K562 (cell line): Measurements from ENCODE around the gene ARID5B. TPM values are rescaled to one million over a fixed set of nuclear protein-coding genes. Genes with fewer than 3 reads are reported as not detected.

Experiments used
- ATAC-seq: fragments of 200-7000 bp; cut with Tn5 transposase; 3 replicates; pipeline ENCODE4 v1.9.1; 2020; ENCODE audit warnings: moderate library complexity
- BruUV-seq: library from RNA; stranded (reverse); fragments of 400-500 nt; replicated peaks from 2 replicates; lab custom pipeline; 2021; lab: Mats Ljungman, UMichigan
- CTCF ChIA-PET: fragments of 300-600 bp; formaldehyde crosslinking; extraction: SDS; loops from one replicate; lab custom pipeline; 2021; ENCODE audit warnings: low intra/inter-chr PET ratio; lab: Yijun Ruan, JAX
- POLR2A ChIA-PET: fragments of 300-600, 350-650 bp; sonication (Branson Sonifier 250); formaldehyde crosslinking; extraction: SDS; loops from one replicate; lab custom pipeline; 2021; ENCODE audit warnings: antibody characterized with exemption, inconsistent platforms; lab: Yijun Ruan, JAX
- DNase-seq, 4 experiments: peaks; one replicate each; pipeline versions ENCODE4 v3.0.0 to v3.0.0-alpha.2; 2011 to 2018; ENCODE audit warnings: low spot score in 3 of 4, mixed read lengths in 3 of 4; ENCODE audit errors: extremely low read depth in 1 of 4
- FAIRE-seq: peaks from 2 replicates; lab custom pipeline; 2011; peaks lifted over from hg19 to GRCh38; lab: Jason Lieb, UNC
- H2AFZ ChIP-seq: 2 replicates; pipeline ENCODE4 v1.6.0; 2011; ENCODE audit warnings: low read depth, low read length, control low read depth, inconsistent platforms
- H3K27ac ChIP-seq: fragments of 200-600 bp; 3 replicates; pipeline ENCODE4 v1.8.0; 2011; ENCODE audit warnings: low read depth, mild to moderate bottlenecking, control low read depth, inconsistent platforms, low read length, moderate library complexity, mixed read lengths; ENCODE audit errors: extremely low read depth
- H3K27me3 ChIP-seq, 2 experiments: fragments of 300-600 bp in 1 of 2; 2 replicates in 1 of 2; 3 replicates in 1 of 2; pipeline versions ENCODE4 v1.6.0 to v1.8.0; 2011; ENCODE audit warnings: inconsistent platforms in 2 of 2, low read length in 2 of 2, mild to moderate bottlenecking in 1 of 2, mixed read lengths in 1 of 2, moderate library complexity in 1 of 2; ENCODE audit not compliant: control insufficient read depth in 2 of 2, insufficient read depth in 2 of 2
- H3K36me3 ChIP-seq: fragments of 300-600 bp; 3 replicates; pipeline ENCODE4 v1.8.0; 2011; ENCODE audit warnings: mild to moderate bottlenecking, low read length, inconsistent platforms; ENCODE audit not compliant: control insufficient read depth, insufficient read depth
- H3K4me1 ChIP-seq, 2 experiments: fragments of 200-600 bp in 1 of 2; replicated peaks in 1 of 2; 2 replicates in 1 of 2; 3 replicates in 1 of 2; pipeline versions ENCODE4 v1.5.1 to v1.8.0; 2011; ENCODE audit warnings: inconsistent platforms in 2 of 2, low read length in 2 of 2, mild to moderate bottlenecking in 1 of 2, mixed read lengths in 1 of 2, moderate library complexity in 1 of 2; ENCODE audit not compliant: control insufficient read depth in 2 of 2, insufficient read depth in 2 of 2
- H3K4me2 ChIP-seq: 2 replicates; pipeline ENCODE4 v1.6.1; 2011; ENCODE audit warnings: low read length, control low read depth, inconsistent platforms, mixed read lengths; ENCODE audit not compliant: insufficient read depth
- H3K4me3 ChIP-seq: fragments of 200-600 bp; sonication (generic), shearing (Covaris generic); 2 replicates; pipeline ENCODE4 v1.5.1; 2016; ENCODE audit warnings: control low read depth, inconsistent platforms
- H3K79me2 ChIP-seq: fragments of 200-600 bp; 3 replicates; pipeline ENCODE4 v1.8.0; 2011; ENCODE audit warnings: low read length, inconsistent platforms; ENCODE audit not compliant: control insufficient read depth, insufficient read depth
- H3K9ac ChIP-seq, 2 experiments: 2 replicates each; pipeline versions ENCODE4 v1.6.0 to v1.6.1; 2011; ENCODE audit warnings: low read depth in 2 of 2, low read length in 2 of 2, control low read depth in 1 of 2, inconsistent platforms in 1 of 2, mild to moderate bottlenecking in 1 of 2, mixed read lengths in 1 of 2; ENCODE audit not compliant: insufficient read depth in 1 of 2
- H3K9me1 ChIP-seq: one replicate; pipeline ENCODE4 v1.6.0; 2011; ENCODE audit warnings: inconsistent platforms, mild to moderate bottlenecking, low read length, moderate library complexity; ENCODE audit not compliant: control insufficient read depth, insufficient read depth
- H3K9me3 ChIP-seq: replicated peaks from 2 replicates; pipeline ENCODE4 v1.5.1; 2011; ENCODE audit warnings: low read depth, low read length, inconsistent platforms; ENCODE audit not compliant: control insufficient read depth, insufficient read depth
- H4K20me1 ChIP-seq: replicated peaks from 2 replicates; pipeline ENCODE4 v1.6.1; 2011; ENCODE audit warnings: low read length, inconsistent platforms, mixed read lengths; ENCODE audit not compliant: control insufficient read depth, insufficient read depth
- CEBPG ChIP-seq, 3 experiments: fragments of 200-800 bp in 1 of 3; sonication (Bioruptor generic) in 1 of 3; sonication (generic) in 1 of 3; formaldehyde crosslinking in 1 of 3; IDR thresholded peaks in 2 of 3; conservative IDR thresholded peaks in 1 of 3; 2 replicates each; pipeline versions ENCODE4 v1.6.1 to v1.8.0; 2016 to 2022; ENCODE audit warnings: missing compliant biosample characterization in 2 of 3, missing genetic modification characterization in 2 of 3, mild to moderate bottlenecking in 1 of 3, missing genetic modification reagents in 1 of 3
- E2F3 ChIP-seq: fragments of 250-450 bp; sonication (Bioruptor Pico); IDR thresholded peaks from 2 replicates; pipeline ENCODE4 v1.4.0; 2020; ENCODE audit warnings: mild to moderate bottlenecking
- EP400 ChIP-seq: fragments of 450-650 bp; IDR thresholded peaks from 2 replicates; pipeline ENCODE4 v1.6.1; 2017; ENCODE audit warnings: antibody characterized with exemption, mild to moderate bottlenecking, moderate library complexity
- GATAD2B ChIP-seq: fragments of 450-650 bp; IDR thresholded peaks from 2 replicates; pipeline ENCODE4 v1.6.1; 2017; ENCODE audit warnings: mild to moderate bottlenecking, borderline replicate concordance
- HOXB6 ChIP-seq: fragments of 250-450 bp; sonication (Bioruptor Pico); IDR thresholded peaks from 2 replicates; pipeline ENCODE4 v1.5.1; 2022; ENCODE audit warnings: mild to moderate bottlenecking, borderline replicate concordance
- MCM3 ChIP-seq: fragments of 450-650 bp; IDR thresholded peaks from 2 replicates; pipeline ENCODE4 v1.6.1; 2016
- MTA1 ChIP-seq: fragments of 450-650 bp; IDR thresholded peaks from 2 replicates; pipeline ENCODE4 v1.6.1; 2017; ENCODE audit warnings: borderline replicate concordance
- PRDM10 ChIP-seq: fragments of 450-650 bp; IDR thresholded peaks from 2 replicates; pipeline ENCODE4 v1.6.1; 2018; ENCODE audit not compliant: partially characterized antibody
- THRAP3 ChIP-seq: fragments of 450-650 bp; IDR thresholded peaks from 2 replicates; pipeline ENCODE4 v1.6.1; 2016; ENCODE audit warnings: mild to moderate bottlenecking, inconsistent platforms, borderline replicate concordance
- TSC22D4 ChIP-seq: fragments of 450-650 bp; IDR thresholded peaks from 2 replicates; pipeline ENCODE4 v1.6.1; 2016; ENCODE audit warnings: missing genetic modification characterization, missing biosample characterization, control low read depth
- ZNF253 ChIP-seq: fragments of 250-450 bp; sonication (Bioruptor Pico); conservative IDR thresholded peaks from 2 replicates; pipeline ENCODE4 v1.6.1; 2021; ENCODE audit warnings: mild to moderate bottlenecking
- WGBS: fragments of 100-300 bp; shearing (Covaris generic); methylation state at CpG from one replicate; pipeline ENCODE4 v1.1.6; 2016; ENCODE audit warnings: low coverage, mixed read lengths; ENCODE audit not compliant: insufficient coverage; ENCODE audit errors: missing lambda C conversion rate; 5-methylcytosine and 5-hydroxymethylcytosine counted together
- in situ Hi-C: fragments of 300-500 bp; cut with MboI; formaldehyde crosslinking; loops from 4 replicates; pipeline ENCODE4 v1.15.0; 2018; ENCODE audit warnings: inconsistent platforms, mixed read lengths
- intact Hi-C: fragments of 100-400 bp; cut with micrococcal nuclease; formaldehyde crosslinking; loops from 2 replicates; pipeline ENCODE4 v1.14.2; 2022
- polyA plus RNA-seq, 8 experiments: library from polyadenylated mRNA; depleted of rRNA in 4 of 8; stranded (reverse) in 5 of 8; unstranded in 3 of 8; fragments of >200 nt; fragmentation: Nextera tagmentation in 2 of 8; fragmentation: Illumina TruSeq in 1 of 8; extraction: Ambion mirVana in 2 of 8; extraction: Trizol in 1 of 8; gene quantifications; 2 replicates each; pipeline versions ENCODE4 v1.2.1 to v1.2.3, GENCODE V29; 2011 to 2014; ENCODE audit warnings: inconsistent platforms in 1 of 8, missing spikeins in 1 of 8
- total RNA-seq, 7 experiments: library from RNA; depleted of rRNA in 6 of 7; stranded (reverse); fragments of >200 nt in 6 of 7; fragmentation: Illumina TruSeq in 2 of 7; extraction: Trizol in 2 of 7; gene quantifications; 2 replicates each; pipeline versions ENCODE4 v1.2.1 to v1.2.3, GENCODE V29; 2011 to 2021; ENCODE audit warnings: low replicate concordance in 1 of 7

Gene ARID5B
- total and polyA plus RNA-seq, 9 of the 15 experiments (the other 6 are each of a cell fraction or from before 2014, with no cell fraction given), result 0.48 to 1.6 (median 0.80) TPM

GRCh38 chr10:62000037-62000603 lies 98.6 kb downstream of the ARID5B start:
- H3K9ac ChIP-seq, result no peak overlapping the region
- no peaks in the 10 kb centered on the region for H3K79me2 ChIP-seq
- TF ChIP-seq EP400, result no peak
- no peak for TF ChIP-seq PRDM10
- TF ChIP-seq TSC22D4 (tag), result no peak
- TF ChIP-seq E2F3 (CRISPR knock-in tag), result no peak
- TF ChIP-seq ZNF253 (CRISPR knock-in tag), result no peak
- TF ChIP-seq THRAP3, result no peak
- no peak for TF ChIP-seq GATAD2B
- TF ChIP-seq MCM3, result no peak
- TF ChIP-seq MTA1, result no peak
- TF ChIP-seq CEBPG (CRISPR knock-in tag; IDR thresholded peaks at IDR 0.05), result no peak
- TF ChIP-seq CEBPG (tag; conservative IDR thresholded peaks at IDR 0.05 in 1 of 2, IDR thresholded peaks at IDR 0.05 in 1 of 2), result no peak
- no peak for TF ChIP-seq HOXB6 (CRISPR knock-in tag)
- FAIRE-seq (no peak), ATAC-seq (no peak), DNase-seq (no peak)
- in situ Hi-C loops (no loop called here), intact Hi-C loops (no loop called here)
- BruUV-seq, result no TSS peak
- H3K4me2 ChIP-seq, result no peak overlapping the region
- no peaks in the 10 kb centered on the region for H3K4me1 ChIP-seq
- no peaks in the 10 kb centered on the region for H4K20me1 ChIP-seq
- no peaks in the 10 kb centered on the region for H3K9me3 ChIP-seq
- ChIA-PET POLR2A (no interaction called here), CTCF (no interaction called here)
- no peak overlapping the region for H2AFZ ChIP-seq
- H3K36me3 ChIP-seq, result no peaks in the 10 kb centered on the region
- WGBS, result 30% methylated on average over 18 of the region's 20 CpGs
- no peaks in the 10 kb centered on the region for H3K9me1 ChIP-seq
- H3K4me3 ChIP-seq, result no peak overlapping the region
- no peaks in the 10 kb centered on the region; a peak in 2 of 5 replicates for H3K27me3 ChIP-seq
- H3K27ac ChIP-seq, result no peak overlapping the region
